A549 (cell line): ENCODE measurements around the gene IGSF1. TPM values are rescaled to one million over a fixed set of nuclear protein-coding genes. Genes with fewer than 3 reads are reported as not detected.

ENCODE experiments used
- ATAC-seq, 2 experiments: fragments of 200-7000 bp in 1 of 2; fragments of >200 bp in 1 of 2; cut with Nextera tagmentation in 1 of 2; cut with Tn5 transposase in 1 of 2; 3 replicates each; pipeline versions ENCODE4 v1.8.0 to v1.9.1; 2018 to 2020; ENCODE audit warnings: mild to moderate bottlenecking in 1 of 2, moderate library complexity in 1 of 2
- CTCF ChIA-PET: fragments of 300-600 bp; sonication (Branson Sonifier 250); formaldehyde crosslinking; extraction: SDS; loops from one replicate; lab custom pipeline; 2021; ENCODE audit warnings: antibody characterized with exemption, inconsistent platforms; lab: Yijun Ruan, JAX
- POLR2A ChIA-PET: fragments of 350-600 bp; formaldehyde crosslinking; extraction: SDS; loops from one replicate; lab custom pipeline; 2021; ENCODE audit warnings: antibody characterized with exemption, inconsistent platforms; lab: Yijun Ruan, JAX
- DNase-seq, 2 experiments: peaks; one replicate each; pipeline versions ENCODE4 v3.0.0 to v3.0.0-alpha.2; 2011 to 2016; ENCODE audit warnings: low read depth in 1 of 2, low spot score in 1 of 2
- FAIRE-seq: peaks from 2 replicates; lab custom pipeline; 2011; peaks lifted over from hg19 to GRCh38; lab: Jason Lieb, UNC
- H3K27ac ChIP-seq, 2 experiments: fragments of >200 bp; sonication (Bioruptor Twin); formaldehyde crosslinking; 3 replicates each; pipeline ENCODE4 v1.5.1; 2016 to 2017
- H3K4me1 ChIP-seq: fragments of >200 bp; sonication (Bioruptor Twin); formaldehyde crosslinking; 3 replicates; pipeline ENCODE4 v1.6.1; 2016
- H3K4me2 ChIP-seq: fragments of >200 bp; sonication (Bioruptor Twin); formaldehyde crosslinking; 3 replicates; pipeline ENCODE4 v1.6.1; 2016
- H3K4me3 ChIP-seq: fragments of >200 bp; sonication (Bioruptor Twin); formaldehyde crosslinking; 3 replicates; pipeline ENCODE4 v1.5.1; 2016
- H3K9me3 ChIP-seq: fragments of >200 bp; sonication (Bioruptor Twin); formaldehyde crosslinking; 3 replicates; pipeline ENCODE4 v1.6.1; 2016
- BCL3 ChIP-seq: fragments of >200 bp; sonication (Bioruptor Twin); formaldehyde crosslinking; IDR thresholded peaks from 3 replicates; pipeline ENCODE4 v1.6.1; 2016
- CBX8 ChIP-seq: fragments of 200-600 bp; sonication (generic); IDR thresholded peaks from 2 replicates; pipeline ENCODE4 v1.6.1; 2016
- E2F6 ChIP-seq: IDR thresholded peaks from 2 replicates; pipeline ENCODE4 v1.6.1; 2012; ENCODE audit warnings: low read depth, borderline replicate concordance
- FOSL2 ChIP-seq, 2 experiments: fragments of 450-650 bp in 1 of 2; fragments of >200 bp in 1 of 2; sonication (Bioruptor Twin) in 1 of 2; formaldehyde crosslinking; IDR thresholded peaks; 2 replicates each; pipeline versions ENCODE4 v1.5.0 to v1.6.1; 2016 to 2020; ENCODE audit warnings: mild to moderate bottlenecking in 1 of 2, moderate library complexity in 1 of 2
- GATA3 ChIP-seq: IDR thresholded peaks from 2 replicates; pipeline ENCODE4 v1.6.1; 2012; ENCODE audit warnings: borderline replicate concordance
- HOXA7 ChIP-seq: fragments of 250-450 bp; sonication (Bioruptor Pico); IDR thresholded peaks from 2 replicates; pipeline ENCODE4 v1.5.0; 2020; ENCODE audit warnings: mild to moderate bottlenecking, moderate library complexity
- HOXB5 ChIP-seq: fragments of 250-450 bp; sonication (Bioruptor Pico); IDR thresholded peaks from 2 replicates; pipeline ENCODE4 v1.5.0; 2020; ENCODE audit warnings: mild to moderate bottlenecking, moderate library complexity
- JUN ChIP-seq, 2 experiments: fragments of >200 bp; sonication (Bioruptor Twin); formaldehyde crosslinking; IDR thresholded peaks; 2 replicates in 1 of 2; 3 replicates in 1 of 2; pipeline ENCODE4 v1.6.1; 2016 to 2017
- JUNB ChIP-seq: fragments of >200 bp; sonication (Bioruptor Twin); formaldehyde crosslinking; IDR thresholded peaks from 2 replicates; pipeline ENCODE4 v1.6.1; 2016
- KDM5A ChIP-seq: fragments of 200-600 bp; sonication (generic); IDR thresholded peaks from 2 replicates; pipeline ENCODE4 v1.6.1; 2016; ENCODE audit warnings: antibody characterized with exemption, mild to moderate bottlenecking
- MAFK ChIP-seq: fragments of 450-650 bp; IDR thresholded peaks from 2 replicates; pipeline ENCODE4 v1.6.1; 2014; ENCODE audit not compliant: partially characterized antibody
- NPAS2 ChIP-seq: fragments of 250-450 bp; sonication (Bioruptor Pico); IDR thresholded peaks from 2 replicates; pipeline ENCODE4 v1.8.0; 2022; ENCODE audit warnings: mild to moderate bottlenecking, moderate library complexity, borderline replicate concordance
- PHF8 ChIP-seq: fragments of 200-600 bp; sonication (generic); IDR thresholded peaks from 2 replicates; pipeline ENCODE4 v1.6.1; 2016; ENCODE audit warnings: low read depth, mild to moderate bottlenecking, antibody characterized with exemption, moderate library complexity, borderline replicate concordance
- RAD21 ChIP-seq, 2 experiments: fragments of >200 bp in 1 of 2; sonication (Bioruptor Twin) in 1 of 2; formaldehyde crosslinking in 1 of 2; IDR thresholded peaks in 1 of 2; conservative IDR thresholded peaks in 1 of 2; 2 replicates in 1 of 2; 3 replicates in 1 of 2; pipeline ENCODE4 v1.6.1; 2012 to 2018; ENCODE audit warnings: inconsistent platforms in 1 of 2
- RARB ChIP-seq: fragments of 250-450 bp; sonication (Bioruptor Pico); IDR thresholded peaks from 2 replicates; pipeline ENCODE4 v1.8.0; 2021; ENCODE audit warnings: mild to moderate bottlenecking, moderate library complexity
- REST ChIP-seq: fragments of 200-600 bp; sonication (generic); IDR thresholded peaks from 2 replicates; pipeline ENCODE4 v1.6.1; 2016; ENCODE audit warnings: antibody characterized with exemption, mild to moderate bottlenecking, moderate library complexity
- RNF2 ChIP-seq: fragments of 200-600 bp; sonication (generic); IDR thresholded peaks from 2 replicates; pipeline ENCODE4 v1.6.1; 2016; ENCODE audit warnings: low read depth, mild to moderate bottlenecking, antibody characterized with exemption, moderate library complexity, borderline replicate concordance
- SMC3 ChIP-seq: fragments of >200 bp; sonication (Bioruptor Twin); formaldehyde crosslinking; IDR thresholded peaks from 3 replicates; pipeline ENCODE4 v1.6.1; 2018; ENCODE audit warnings: inconsistent platforms
- TP53 ChIP-seq: fragments of 250-450 bp; sonication (Bioruptor Pico); IDR thresholded peaks from 2 replicates; pipeline ENCODE4 v1.5.0; 2021; ENCODE audit warnings: mild to moderate bottlenecking, moderate library complexity
- ZC3H11A ChIP-seq: fragments of 450-650 bp; IDR thresholded peaks from 2 replicates; pipeline ENCODE4 v1.6.1; 2014; ENCODE audit warnings: antibody characterized with exemption, mild to moderate bottlenecking
- ZFP36 ChIP-seq: fragments of 450-650 bp; IDR thresholded peaks from 2 replicates; pipeline ENCODE4 v1.6.1; 2014; ENCODE audit warnings: borderline replicate concordance; ENCODE audit not compliant: partially characterized antibody
- ZNF302 ChIP-seq: fragments of 250-450 bp; sonication (Bioruptor Pico); IDR thresholded peaks from 2 replicates; pipeline ENCODE4 v1.9.0; 2021; ENCODE audit warnings: inconsistent platforms, mild to moderate bottlenecking, moderate library complexity
- ZSCAN20 ChIP-seq: fragments of 250-450 bp; sonication (Bioruptor Pico); IDR thresholded peaks from 2 replicates; pipeline ENCODE4 v1.8.0; 2022; ENCODE audit warnings: mild to moderate bottlenecking, moderate library complexity
- polyA plus RNA-seq, 4 experiments: library from polyadenylated mRNA; depleted of rRNA in 3 of 4; stranded (reverse); fragments of >200 nt; fragmentation: RNase III in 1 of 4; extraction: RNeasy Plus Mini Kit Qiagen cat#74134 plus additional on column Dnase treatment in 1 of 4; gene quantifications; 2 replicates in 3 of 4; 3 replicates in 1 of 4; pipeline ENCODE4 v1.2.3, GENCODE V29; 2011 to 2017
- TF ChIP-seq, protein P1 (sequence below): fragments of >200 bp; sonication (Bioruptor Twin); formaldehyde crosslinking; IDR thresholded peaks from 3 replicates; pipeline ENCODE4 v1.5.1; 2016

IGSF1 gene
- polyA plus RNA-seq, 2 of the 4 experiments (the other 2 are of a cell fraction), result 0.50 to 1.9 TPM

- TF ChIP-seq BCL3 (no peak), KDM5A (no peak), ZSCAN20 (CRISPR knock-in tag) (no peak), ZNF302 (CRISPR knock-in tag) (no peak), NPAS2 (no peak)
These were observed 26.1 kb downstream of the IGSF1 start (continued) for GRCh38 chrX:131262738-131263679.

DNA sequence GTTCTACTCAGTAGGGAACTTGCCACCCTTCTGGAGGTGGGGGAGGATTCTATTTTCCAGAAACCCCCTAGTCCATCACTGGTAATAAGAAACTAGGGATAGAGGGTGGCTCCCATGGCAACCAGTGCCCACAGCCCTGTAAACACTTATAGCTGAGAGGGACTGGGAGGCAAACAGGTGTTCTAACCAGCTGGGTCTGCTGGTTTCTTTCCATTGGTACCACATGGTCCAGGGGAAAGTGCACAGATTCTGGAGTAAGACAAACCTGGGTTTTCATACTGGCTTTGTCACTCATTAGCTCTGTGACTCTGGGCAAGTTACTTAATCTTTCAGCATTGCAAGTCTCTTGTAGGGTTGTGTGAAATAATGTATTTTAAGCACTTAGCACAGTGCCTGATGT is 26.9 kb downstream of the IGSF1 start:
- no peak for FAIRE-seq
- no peak overlapping the region for H3K27ac ChIP-seq
- no peak for ATAC-seq
- no peaks in the 10 kb centered on the region for H3K4me1 ChIP-seq
- no peak overlapping the region for H3K4me2 ChIP-seq
- DNase-seq, result no peak
- no peaks in the 10 kb centered on the region for H3K9me3 ChIP-seq
- TF ChIP-seq TP53 (CRISPR knock-in tag) (no peak), RARB (CRISPR knock-in tag) (no peak), MAFK (no peak), NPAS2 (no peak), BCL3 (no peak), RAD21 (conservative IDR thresholded peaks at IDR 0.05 in 1 of 2, IDR thresholded peaks at IDR 0.05 in 1 of 2) (no peak), FOSL2 (IDR thresholded peaks at IDR 0.05) (no peak), FOSL2 (CRISPR knock-in tag; IDR thresholded peaks at IDR 0.05) (no peak), HOXA7 (CRISPR knock-in tag) (no peak), E2F6 (no peak), ZC3H11A (no peak), CBX8 (no peak), SMC3 (no peak), JUNB (no peak), GATA3 (no peak)
- CTCF ChIA-PET, result interaction anchor here (0.7 to 3.8 kb wide), 8 partner anchors 14 to 602 kb away, joined by 3 to 22 read pairs (median 6); no protein-coding TSS in a partner anchor
- no peak overlapping the region for H3K4me3 ChIP-seq
- POLR2A ChIA-PET, result no interaction called here

- no peaks in the 10 kb centered on the region for H3K4me1 ChIP-seq
- DNase-seq, result no peak
- no peak for ATAC-seq
- H3K27ac ChIP-seq, result no peak overlapping the region
- no peak overlapping the region for H3K4me2 ChIP-seq
- TF ChIP-seq REST, result no peak
- TF ChIP-seq, protein P1, sequence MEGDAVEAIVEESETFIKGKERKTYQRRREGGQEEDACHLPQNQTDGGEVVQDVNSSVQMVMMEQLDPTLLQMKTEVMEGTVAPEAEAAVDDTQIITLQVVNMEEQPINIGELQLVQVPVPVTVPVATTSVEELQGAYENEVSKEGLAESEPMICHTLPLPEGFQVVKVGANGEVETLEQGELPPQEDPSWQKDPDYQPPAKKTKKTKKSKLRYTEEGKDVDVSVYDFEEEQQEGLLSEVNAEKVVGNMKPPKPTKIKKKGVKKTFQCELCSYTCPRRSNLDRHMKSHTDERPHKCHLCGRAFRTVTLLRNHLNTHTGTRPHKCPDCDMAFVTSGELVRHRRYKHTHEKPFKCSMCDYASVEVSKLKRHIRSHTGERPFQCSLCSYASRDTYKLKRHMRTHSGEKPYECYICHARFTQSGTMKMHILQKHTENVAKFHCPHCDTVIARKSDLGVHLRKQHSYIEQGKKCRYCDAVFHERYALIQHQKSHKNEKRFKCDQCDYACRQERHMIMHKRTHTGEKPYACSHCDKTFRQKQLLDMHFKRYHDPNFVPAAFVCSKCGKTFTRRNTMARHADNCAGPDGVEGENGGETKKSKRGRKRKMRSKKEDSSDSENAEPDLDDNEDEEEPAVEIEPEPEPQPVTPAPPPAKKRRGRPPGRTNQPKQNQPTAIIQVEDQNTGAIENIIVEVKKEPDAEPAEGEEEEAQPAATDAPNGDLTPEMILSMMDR, result no peak
- no peak for TF ChIP-seq RNF2
- no peak for TF ChIP-seq JUN (IDR thresholded peaks at IDR 0.05)
- TF ChIP-seq ZFP36, result no peak
- TF ChIP-seq PHF8, result no peak
- no peak for TF ChIP-seq HOXB5 (CRISPR knock-in tag)
- CTCF ChIA-PET, result no interaction called here
- no peak for FAIRE-seq
- no peak overlapping the region for H3K4me3 ChIP-seq
- POLR2A ChIA-PET, result no interaction called here
- no peaks in the 10 kb centered on the region for H3K9me3 ChIP-seq
These were observed 31.7 kb downstream of the IGSF1 start for GRCh38 chrX:131257367-131257766.
